Lung (tissue), 12 donors: ENCODE measurements around the gene NME8. TPM values are rescaled to one million over a fixed set of nuclear protein-coding genes. Genes with fewer than 3 reads are reported as not detected.

Experiments
- ATAC-seq: fragments of 200-7000 bp; cut with Tn5 transposase; one replicate; pipeline ENCODE4 v1.9.1; 2020; ENCODE audit warnings: moderate number of reproducible peaks; ENCODE audit not compliant: insufficient read depth, low FRiP score
- DNase-seq, 3 donors: peaks; one replicate each; pipeline ENCODE4 v3.0.0-alpha.2; 2013 to 2017
- H3K27ac ChIP-seq, 2 donors: one replicate each; pipeline ENCODE4 v1.5.1; 2013; ENCODE audit warnings: mild to moderate bottlenecking in 2 of 2, moderate library complexity in 2 of 2, control low read depth in 1 of 2, inconsistent platforms in 1 of 2, low read depth in 1 of 2, low read length in 1 of 2
- H3K27me3 ChIP-seq, 3 donors: one replicate each; pipeline ENCODE4 v1.5.1; 2013; ENCODE audit warnings: low read length in 2 of 3; ENCODE audit not compliant: control insufficient read depth in 3 of 3, insufficient read depth in 3 of 3
- H3K36me3 ChIP-seq, 4 donors: one replicate each; pipeline ENCODE4 v1.5.1; 2013; ENCODE audit warnings: low read length in 4 of 4, mild to moderate bottlenecking in 1 of 4, moderate library complexity in 1 of 4; ENCODE audit not compliant: control insufficient read depth in 4 of 4, insufficient read depth in 4 of 4
- H3K4me1 ChIP-seq, 5 donors: one replicate each; pipeline ENCODE4 v1.5.1; 2013; ENCODE audit warnings: low read length in 5 of 5, mild to moderate bottlenecking in 2 of 5, moderate library complexity in 1 of 5; ENCODE audit not compliant: control insufficient read depth in 5 of 5, insufficient read depth in 5 of 5
- H3K4me3 ChIP-seq: one replicate; pipeline ENCODE4 v1.5.1; 2013; ENCODE audit warnings: mild to moderate bottlenecking, control low read depth, moderate library complexity
- H3K9ac ChIP-seq, 2 donors: one replicate each; pipeline ENCODE4 v1.5.1; 2013; ENCODE audit warnings: low read length in 2 of 2, control low read depth in 1 of 2; ENCODE audit not compliant: insufficient read depth in 1 of 2
- H3K9me3 ChIP-seq, 4 donors: one replicate each; pipeline ENCODE4 v1.5.1; 2013; ENCODE audit warnings: low read length in 3 of 4, mild to moderate bottlenecking in 1 of 4, moderate library complexity in 1 of 4; ENCODE audit not compliant: control insufficient read depth in 4 of 4, insufficient read depth in 3 of 4
- WGBS, 2 donors: extraction: QIAGEN DNeasy Blood & Tissue Kit; methylation state at CpG; one replicate each; pipeline ENCODE4 v1.1.7; 2013; 5-methylcytosine and 5-hydroxymethylcytosine counted together
- polyA plus RNA-seq, 2 donors: library from polyadenylated mRNA; stranded (reverse); fragments of 200-250 nt; gene quantifications; one replicate each; pipeline ENCODE4 v1.2.1, GENCODE V29; 2013
- total RNA-seq, 2 donors: library from RNA; depleted of rRNA in 1 of 2; stranded (reverse); fragments of >200 nt in 1 of 2; gene quantifications; one replicate each; pipeline ENCODE4 v1.2.1, GENCODE V29; 2014 to 2021
- TF ChIP-seq, protein P1 (sequence below): IDR thresholded peaks from 2 replicates; pipeline ENCODE4 v1.5.1; 2012; ENCODE audit warnings: mild to moderate bottlenecking; ENCODE audit errors: control extremely low read depth, extremely low read depth
- donor health status: control.
- donor health status: control.
- donor health status: Bipolar disorder and iron deficiency.
- donor health status: healthy.
- donor health status: DM: yes; HTN: yes; CAD: no.

Gene NME8
- total and polyA plus RNA-seq, 4 donors, result 0.28 to 1.8 (median 0.71) TPM

DNA sequence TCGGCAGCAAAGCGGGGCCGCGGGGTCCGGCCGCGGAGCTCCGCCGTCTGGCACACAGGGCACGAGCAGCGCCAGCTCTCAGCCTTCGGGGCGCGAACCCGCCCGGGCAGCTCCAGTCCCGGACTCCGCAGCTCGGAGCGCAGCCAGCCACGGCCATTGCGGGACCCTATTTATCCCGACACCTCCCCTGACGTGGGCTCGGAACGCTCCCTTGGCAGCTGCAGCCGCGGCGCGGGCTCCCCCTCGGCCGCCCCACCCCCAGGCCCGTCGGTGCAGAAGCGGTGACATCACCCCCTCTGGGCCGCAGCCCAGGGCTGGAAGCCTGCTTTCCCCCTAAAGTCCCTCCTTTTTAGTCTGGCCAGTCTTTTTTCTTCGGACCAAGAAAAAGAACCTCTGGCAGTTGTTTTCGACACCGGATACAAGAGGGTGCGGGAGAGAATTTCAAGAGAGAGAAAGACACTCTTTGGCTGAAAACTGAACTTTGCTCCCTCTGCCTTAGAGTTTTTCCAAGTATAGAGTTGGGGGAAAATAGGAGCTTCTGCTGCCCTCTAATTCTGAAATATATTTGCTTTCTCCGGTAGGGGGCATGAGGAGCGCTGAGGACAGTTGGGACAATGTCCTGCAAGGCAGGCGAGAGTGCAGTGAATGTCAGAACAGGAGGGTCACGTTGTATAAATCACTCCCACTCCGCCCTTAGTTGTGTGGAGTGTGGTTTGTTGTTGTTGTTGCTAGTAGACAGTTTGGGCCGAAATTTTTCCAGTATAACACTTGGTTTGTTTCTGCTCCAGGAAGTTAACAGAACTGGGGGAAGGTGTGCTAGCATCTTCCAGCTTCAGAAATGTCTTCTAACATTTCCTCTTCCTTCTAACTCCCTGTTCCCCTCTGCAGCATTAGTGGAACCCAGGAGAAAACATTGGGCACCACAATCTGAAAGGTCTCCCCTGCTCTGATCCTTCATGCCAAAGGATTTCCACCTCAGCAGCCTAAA lies 68.6 kb downstream of the NME8 start, which contains the start of gene SFRP4:
TSS of gene SFRP4 (minus strand) at position 145 of the 988 bp plus-strand sequence. CDS start 280 bp downstream, outside the sequence.
- ATAC-seq (peak; percentile 32), DNase-seq (peak; percentile 83 to 90 (median 87))
- Histone ChIP-seq H3K9me3 (peaks cover 0 to 2% (median 0%) of the 10 kb centered on the region in 4 donors), H3K9ac (peak within 1 kb of the TSS in 1 of 2 donors; percentile 54), H3K27me3 (peaks cover 0 to 8% (median 2%) of the 10 kb centered on the region in 3 donors), H3K4me1 (peaks cover 0 to 36% (median 5%) of the 10 kb centered on the region in 5 donors), H3K4me3 (peak within 1 kb of the TSS; percentile 29), H3K36me3 (no peaks in the 10 kb centered on the region), H3K27ac (peak within 1 kb of the TSS in 1 of 2 donors; percentile 52)
- TF ChIP-seq, protein P1, sequence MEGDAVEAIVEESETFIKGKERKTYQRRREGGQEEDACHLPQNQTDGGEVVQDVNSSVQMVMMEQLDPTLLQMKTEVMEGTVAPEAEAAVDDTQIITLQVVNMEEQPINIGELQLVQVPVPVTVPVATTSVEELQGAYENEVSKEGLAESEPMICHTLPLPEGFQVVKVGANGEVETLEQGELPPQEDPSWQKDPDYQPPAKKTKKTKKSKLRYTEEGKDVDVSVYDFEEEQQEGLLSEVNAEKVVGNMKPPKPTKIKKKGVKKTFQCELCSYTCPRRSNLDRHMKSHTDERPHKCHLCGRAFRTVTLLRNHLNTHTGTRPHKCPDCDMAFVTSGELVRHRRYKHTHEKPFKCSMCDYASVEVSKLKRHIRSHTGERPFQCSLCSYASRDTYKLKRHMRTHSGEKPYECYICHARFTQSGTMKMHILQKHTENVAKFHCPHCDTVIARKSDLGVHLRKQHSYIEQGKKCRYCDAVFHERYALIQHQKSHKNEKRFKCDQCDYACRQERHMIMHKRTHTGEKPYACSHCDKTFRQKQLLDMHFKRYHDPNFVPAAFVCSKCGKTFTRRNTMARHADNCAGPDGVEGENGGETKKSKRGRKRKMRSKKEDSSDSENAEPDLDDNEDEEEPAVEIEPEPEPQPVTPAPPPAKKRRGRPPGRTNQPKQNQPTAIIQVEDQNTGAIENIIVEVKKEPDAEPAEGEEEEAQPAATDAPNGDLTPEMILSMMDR, result peak; percentile 51
- 0 to 1% methylated on average over 38 to 46 of the region's 46 CpGs for WGBS, 2 donors

DNA sequence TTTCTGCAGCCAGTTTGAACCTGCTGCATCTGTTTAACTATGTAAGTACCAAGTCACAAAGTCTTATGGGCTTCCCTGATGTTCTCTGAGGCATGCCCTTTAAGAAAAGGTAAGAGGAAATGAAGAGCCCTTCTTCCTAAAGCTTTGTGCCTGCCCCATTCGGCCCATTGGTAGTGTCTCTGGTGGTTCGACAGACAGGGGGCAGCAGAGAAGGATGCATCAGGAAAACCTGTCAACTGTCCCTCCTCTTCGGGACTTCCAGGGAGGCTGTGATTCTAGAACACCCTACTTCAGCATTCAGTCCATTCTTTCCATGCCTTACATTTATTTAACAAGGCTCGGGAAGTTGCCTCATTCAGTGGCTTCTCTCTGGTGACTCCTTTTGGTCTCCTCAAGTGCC lies 70.1 kb downstream of the NME8 start:
- 55 to 62% methylated on average over 4 of the region's 4 CpGs for WGBS, 2 donors
- TF ChIP-seq, protein P1, result no peak
- DNase-seq (no peak), ATAC-seq (no peak)
- H3K27me3 ChIP-seq, result peaks cover 0 to 8% (median 2%) of the 10 kb centered on the region in 3 donors
- H3K36me3 ChIP-seq, result no peaks in the 10 kb centered on the region
- H3K27ac ChIP-seq, result no peak overlapping the region
- H3K9me3 ChIP-seq, result peaks cover 0 to 2% (median 0%) of the 10 kb centered on the region in 4 donors
- peaks cover 0 to 36% (median 5%) of the 10 kb centered on the region in 5 donors for H3K4me1 ChIP-seq
- no peak overlapping the region for H3K9ac ChIP-seq
- H3K4me3 ChIP-seq, result no peak overlapping the region

GRCh38 chr7:37920305-37920848 lies 72.0 kb downstream of the NME8 start, which contains the start of gene EPDR1:
Gene EPDR1 (plus strand): TSS chr7:37920640. CDS start chr7:37920940, 300 bp downstream.
- Histone ChIP-seq H3K9me3 (peaks cover 0 to 2% (median under 1%) of the 10 kb centered on the region in 4 donors), H3K4me3 (peak within 1 kb of the TSS; percentile 66), H3K9ac (peak within 1 kb of the TSS; percentile 0 to 17), H3K4me1 (peaks cover 0 to 35% (median 5%) of the 10 kb centered on the region in 5 donors), H3K36me3 (peaks cover 0 to 3% (median 0%) of the 10 kb centered on the region in 4 donors), H3K27ac (peak within 1 kb of the TSS; percentile 86 to 93), H3K27me3 (peaks cover 0 to 8% (median 2%) of the 10 kb centered on the region in 3 donors)
- ATAC-seq, result peak; percentile 54
- WGBS, 2 donors, result 6 to 9% methylated on average over 22 of the region's 22 CpGs
- TF ChIP-seq, protein P1, result no peak
- peak; percentile 73 to 79 (median 76) for DNase-seq
